ENCODE data around the gene OXCT1. TPM values are rescaled to one million over a fixed set of nuclear protein-coding genes. Genes with fewer than 3 reads are reported as not detected.
"Not testable (repeated sequence)": the region's sequence is repeated elsewhere in the genome, so short reads cannot be mapped to it uniquely, and the experiment has no call there.

Gene OXCT1
- total RNA-seq, 1 donor from 2014 or later, result 50.7 TPM

- intact Hi-C loops (cut with micrococcal nuclease), result no loop called here
These were observed 133.6 kb downstream of the OXCT1 start for GRCh38 chr5:41736641-41737040.

- intact Hi-C loops (cut with micrococcal nuclease), result no loop called here
These were observed 135.0 kb downstream of the OXCT1 start for GRCh38 chr5:41735213-41735612.

GRCh38 chr5:41729381-41729780 is 140.8 kb downstream of the OXCT1 start:
- intact Hi-C loops (cut with micrococcal nuclease), result not testable (repeated sequence)

GRCh38 chr5:41728281-41728680 is 141.9 kb downstream of the OXCT1 start:
- intact Hi-C loops (cut with micrococcal nuclease), result no loop called here

GRCh38 chr5:41722359-41722950 is 147.8 kb downstream of the OXCT1 start:
- intact Hi-C loops (cut with micrococcal nuclease), result no loop called here

GRCh38 chr5:41721516-41721915 is 148.7 kb downstream of the OXCT1 start:
- intact Hi-C loops (cut with micrococcal nuclease), result no loop called here

- intact Hi-C loops (cut with micrococcal nuclease), result no loop called here
These were observed 153.8 kb downstream of the OXCT1 start for GRCh38 chr5:41716382-41716781.

- intact Hi-C loops (cut with micrococcal nuclease), result not testable (repeated sequence)
These were observed 155.8 kb downstream of the OXCT1 start for GRCh38 chr5:41714446-41714845.

- intact Hi-C loops (cut with micrococcal nuclease), result loop anchor here (1.0 to 5.0 kb wide), 2 partner anchors 135 to 349 kb away; no protein-coding TSS in a partner anchor
These were observed 161.7 kb downstream of the OXCT1 start for GRCh38 chr5:41708604-41708940.

GRCh38 chr5:41707853-41708603 is 162.2 kb downstream of the OXCT1 start:
- intact Hi-C loops (cut with micrococcal nuclease), result loop anchor here (1.0 to 5.0 kb wide), 2 partner anchors 135 to 349 kb away; no protein-coding TSS in a partner anchor

GRCh38 chr5:41695920-41696582 is 174.2 kb downstream of the OXCT1 start:
- intact Hi-C loops (cut with micrococcal nuclease), result loop anchor here (1.0 kb wide), 1 partner anchor 147 kb away; no protein-coding TSS in a partner anchor

- intact Hi-C loops (cut with micrococcal nuclease), result no loop called here
These were observed 183.5 kb downstream of the OXCT1 start for GRCh38 chr5:41686767-41687166.

GRCh38 chr5:41686191-41686590 is 184.0 kb downstream of the OXCT1 start:
- intact Hi-C loops (cut with micrococcal nuclease), result no loop called here

GRCh38 chr5:41683181-41683580 is 187.0 kb downstream of the OXCT1 start:
- intact Hi-C loops (cut with micrococcal nuclease), result no loop called here

- intact Hi-C loops (cut with micrococcal nuclease), result no loop called here
These were observed 187.6 kb downstream of the OXCT1 start for GRCh38 chr5:41682641-41683040.

GRCh38 chr5:41681840-41682239 is 188.4 kb downstream of the OXCT1 start:
- intact Hi-C loops (cut with micrococcal nuclease), result no loop called here

Other genes with a start within 250 kb of the OXCT1 start
- 25.5 and 26.9 TPM in 2 replicates for gene RIMOC1, start 33.9 kb upstream of the OXCT1 start, total RNA-seq
- gene FBXO4, start 54.9 kb upstream of the OXCT1 start, total RNA-seq, result 14.2 and 14.4 TPM in 2 replicates

Measured in T-helper 1 cell treated with Interleukin-12 subunit alpha and Interleukin-12 subunit beta and Interleukin-4 antibody, amounts not matched to agents 30 ng/mL and 1 ng/mL, for 36 hours (primary cell).